GM23338 (cell line): ENCODE measurements around the gene SPECC1. TPM values are rescaled to one million over a fixed set of nuclear protein-coding genes. Genes with fewer than 3 reads are reported as not detected.
A peak's percentile ranks its signal among the peaks of the same experiment; 100 is the strongest.

Source experiments
- ATAC-seq: fragments of 200-7000 bp; cut with Tn5 transposase; 3 replicates; pipeline ENCODE4 v1.9.1; 2020
- DNase-seq: peaks from one replicate; pipeline ENCODE4 v3.0.0-alpha.2; 2015; ENCODE audit warnings: low spot score
- H2AFZ ChIP-seq: fragments of 200-600 bp; sonication (generic); 2 replicates; pipeline ENCODE4 v1.8.0; 2016; ENCODE audit warnings: antibody characterized with exemption, mild to moderate bottlenecking, moderate library complexity
- H3F3A ChIP-seq: fragments of 200-600 bp; sonication (generic); replicated peaks from 2 replicates; pipeline ENCODE4 v1.8.0; 2017; ENCODE audit warnings: antibody characterized with exemption, mixed run types, low read depth
- H3K27ac ChIP-seq: fragments of 200-600 bp; sonication (generic); 2 replicates; pipeline ENCODE4 v1.6.1; 2016; ENCODE audit warnings: low read depth
- H3K27me3 ChIP-seq: fragments of 200-600 bp; sonication (generic); 2 replicates; pipeline ENCODE4 v1.8.0; 2016; ENCODE audit warnings: mild to moderate bottlenecking, mixed run types, moderate library complexity; ENCODE audit not compliant: insufficient read depth
- H3K36me3 ChIP-seq: fragments of 200-600 bp; sonication (generic); 2 replicates; pipeline ENCODE4 v1.8.0; 2016; ENCODE audit warnings: mild to moderate bottlenecking; ENCODE audit not compliant: insufficient read depth
- H3K4me1 ChIP-seq: fragments of 200-600 bp; sonication (generic); 2 replicates; pipeline ENCODE4 v1.8.0; 2016; ENCODE audit warnings: mild to moderate bottlenecking, moderate library complexity; ENCODE audit not compliant: insufficient read depth
- H3K4me2 ChIP-seq: fragments of 200-600 bp; sonication (generic); 2 replicates; pipeline ENCODE4 v1.7.1; 2017; ENCODE audit warnings: mixed run types
- H3K4me3 ChIP-seq: fragments of 200-600 bp; sonication (generic); 2 replicates; pipeline ENCODE4 v1.6.1; 2016; ENCODE audit warnings: mixed run types
- H3K79me2 ChIP-seq: fragments of 200-600 bp; sonication (generic); replicated peaks from 2 replicates; pipeline ENCODE4 v1.8.0; 2017; ENCODE audit warnings: mild to moderate bottlenecking; ENCODE audit not compliant: insufficient read depth
- H3K9me2 ChIP-seq: fragments of 200-600 bp; sonication (generic); 2 replicates; pipeline ENCODE4 v1.8.0; 2017; ENCODE audit not compliant: insufficient read depth
- H4K20me1 ChIP-seq: fragments of 200-600 bp; sonication (generic); replicated peaks from 2 replicates; pipeline ENCODE4 v1.8.0; 2017; ENCODE audit warnings: mild to moderate bottlenecking; ENCODE audit not compliant: insufficient read depth
- H3K27ac Mint-ChIP-seq: 2 replicates; pipeline ENCODE4 v1.8.0; 2020; ENCODE audit warnings: inconsistent platforms, mild to moderate bottlenecking, moderate library complexity, mixed read lengths
- H3K27me3 Mint-ChIP-seq: 3 replicates; pipeline ENCODE4 v1.8.0; 2022; ENCODE audit warnings: low read depth, mild to moderate bottlenecking, moderate library complexity, mixed read lengths, inconsistent platforms; ENCODE audit not compliant: insufficient read depth, poor library complexity
- H3K36me3 Mint-ChIP-seq: 3 replicates; pipeline ENCODE4 v1.8.0; 2021; ENCODE audit warnings: low read depth, mild to moderate bottlenecking, inconsistent platforms, moderate library complexity, mixed read lengths
- H3K4me1 Mint-ChIP-seq: 3 replicates; pipeline ENCODE4 v1.8.0; 2020; ENCODE audit warnings: mild to moderate bottlenecking, inconsistent platforms, mixed read lengths
- H3K4me3 Mint-ChIP-seq: 3 replicates; pipeline ENCODE4 v1.8.0; 2021; ENCODE audit warnings: moderate library complexity, mild to moderate bottlenecking, inconsistent platforms, mixed read lengths
- H3K9me3 Mint-ChIP-seq: 3 replicates; pipeline ENCODE4 v1.8.0; 2020; ENCODE audit warnings: moderate library complexity, mild to moderate bottlenecking, inconsistent platforms, mixed read lengths
- CREB1 ChIP-seq: fragments of 250-450 bp; sonication (Bioruptor Pico); IDR thresholded peaks from 2 replicates; pipeline ENCODE4 v1.5.0; 2020; ENCODE audit warnings: low read depth, mild to moderate bottlenecking, moderate library complexity
- CTCF ChIP-seq, 2 experiments: fragments of 200-600 bp in 1 of 2; sonication (generic) in 1 of 2; conservative IDR thresholded peaks; 2 replicates each; pipeline versions ENCODE4 v1.5.1 to v1.6.1; 2016 to 2017; ENCODE audit warnings: antibody characterized with exemption in 2 of 2, low read depth in 2 of 2, mild to moderate bottlenecking in 2 of 2, moderate library complexity in 1 of 2
- ETS1 ChIP-seq: IDR thresholded peaks from 2 replicates; pipeline ENCODE4 v1.6.1; 2016; ENCODE audit warnings: antibody characterized with exemption
- EZH2phosphoT487 ChIP-seq: fragments of 200-600 bp; sonication (generic); IDR thresholded peaks from one replicate; pipeline ENCODE4 v1.8.1; 2018; ENCODE audit warnings: antibody characterized with exemption; ENCODE audit not compliant: unreplicated experiment
- ZNF462 ChIP-seq: fragments of 250-450 bp; sonication (Bioruptor Pico); IDR thresholded peaks from 2 replicates; pipeline ENCODE4 v1.5.0; 2020; ENCODE audit warnings: mild to moderate bottlenecking, moderate library complexity
- polyA plus RNA-seq: library from polyadenylated mRNA; unstranded; fragments of >200 nt; fragmentation: Nextera tagmentation; extraction: Ambion mirVana; gene quantifications from 2 replicates; pipeline ENCODE4 v1.2.1, GENCODE V29; 2016
- total RNA-seq: library from RNA; depleted of rRNA; stranded (reverse); fragments of >200 nt; shearing (Covaris generic); gene quantifications from 2 replicates; pipeline ENCODE4 v1.2.3, GENCODE V29; 2014

Gene SPECC1
- total and polyA plus RNA-seq, 2 experiments from 2014 or later = 42.6 to 101 TPM

GRCh38 chr17:20114466-20114865 lies 105.3 kb downstream of the SPECC1 start:
- Mint-ChIP-seq H3K9me3 (peaks cover 6% of the 10 kb centered on the region), H3K4me3 (no peak overlapping the region)
- H4K20me1 ChIP-seq = no peaks in the 10 kb centered on the region

More at GRCh38 chr17:20114466-20114865, 105.3 kb downstream of the SPECC1 start:
- H3K9me2 ChIP-seq = no peaks in the 10 kb centered on the region
- H3K27ac ChIP-seq = no peak overlapping the region
- ATAC-seq (no peak), DNase-seq (no peak)
- no peak for TF ChIP-seq ETS1
- no peak for TF ChIP-seq CTCF (conservative IDR thresholded peaks at IDR 0.05; ENCODE audit: low read depth in 2 of 2)
- TF ChIP-seq EZH2phosphoT487 = no peak
- peak; percentile 14; the same call in 1 of the 2 replicates for TF ChIP-seq ZNF462
- no peak for TF ChIP-seq CREB1 (CRISPR knock-in tag)
- no peaks in the 10 kb centered on the region for H3K27me3 ChIP-seq
- Mint-ChIP-seq H3K27me3 (peaks cover 3% of the 10 kb centered on the region), H3K27ac (peak overlapping the region; percentile 54), H3K36me3 (peaks cover 7% of the 10 kb centered on the region), H3K4me1 (peaks cover 3% of the 10 kb centered on the region; the same call in 2 of the 3 replicates)
- H3K36me3 ChIP-seq = no peaks in the 10 kb centered on the region
- H3K4me2 ChIP-seq = no peak overlapping the region
- no peaks in the 10 kb centered on the region for H3K4me1 ChIP-seq
- no peaks in the 10 kb centered on the region for H3K79me2 ChIP-seq
- no peaks in the 10 kb centered on the region for H3F3A ChIP-seq
- H3K4me3 ChIP-seq = no peak overlapping the region
- no peak overlapping the region for H2AFZ ChIP-seq
